ENCODE measurements around the gene ALG14. TPM values are rescaled to one million over a fixed set of nuclear protein-coding genes. Genes with fewer than 3 reads are reported as not detected.

ALG14 gene
- total RNA-seq, 4 donors from 2014 or later = 1.5 to 4.6 (median 3.2) TPM

- H3K27me3 ChIP-seq = no peaks in the 10 kb centered on the region
- intact Hi-C loops (cut with DNase I) = no loop called here
- TF ChIP-seq POLR2A (IDR thresholded peaks at IDR 0.05) = no peak
- no peak for TF ChIP-seq CTCF (IDR thresholded peaks at IDR 0.05)
- no peaks in the 10 kb centered on the region for H3K36me3 ChIP-seq
- H3K27ac ChIP-seq = peak overlapping the region in 2 of 3 donors; percentile 40 to 48
- WGBS, 2 donors = 56 to 78% methylated on average over 2 of the region's 2 CpGs
- no peak overlapping the region for H3K4me3 ChIP-seq (replicated peaks in 1 of 3)
- peaks cover 5 to 25% of the 10 kb centered on the region in 2 donors for H3K4me1 ChIP-seq
- no peaks in the 10 kb centered on the region for H3K9me3 ChIP-seq
- no peak for DNase-seq
Observed at GRCh38 chr1:95013950-95014574, 58.7 kb downstream of the ALG14 start.

- Histone ChIP-seq H3K27ac (no peak overlapping the region), H3K4me1 (peaks cover 0 to 21% of the 10 kb centered on the region in 2 donors)
- intact Hi-C loops (cut with DNase I) = no loop called here
Observed at GRCh38 chr1:95012389-95012788, 60.4 kb downstream of the ALG14 start.

GRCh38 chr1:95010158-95010557, 62.6 kb downstream of the ALG14 start:
- Histone ChIP-seq H3K27ac (no peak overlapping the region), H3K27me3 (no peaks in the 10 kb centered on the region), H3K36me3 (no peaks in the 10 kb centered on the region), H3K9me3 (no peaks in the 10 kb centered on the region), H3K4me1 (peaks cover 0 to 21% of the 10 kb centered on the region in 2 donors), H3K4me3 (replicated peaks in 1 of 3) (no peak overlapping the region)
- intact Hi-C loops (cut with DNase I) = no loop called here
- no peak for DNase-seq
- no peak for TF ChIP-seq POLR2A (IDR thresholded peaks at IDR 0.05)
- TF ChIP-seq CTCF (IDR thresholded peaks at IDR 0.05) = no peak

More at GRCh38 chr1:95012389-95012788, 60.4 kb downstream of the ALG14 start:
- TF ChIP-seq CTCF (IDR thresholded peaks at IDR 0.05) (no peak), POLR2A (IDR thresholded peaks at IDR 0.05) (no peak)
- Histone ChIP-seq H3K9me3 (no peaks in the 10 kb centered on the region), H3K27me3 (no peaks in the 10 kb centered on the region), H3K36me3 (no peaks in the 10 kb centered on the region), H3K4me3 (replicated peaks in 1 of 3) (no peak overlapping the region)
- no peak for DNase-seq
- WGBS, 2 donors = 92 to 95% methylated on average over 3 of the region's 3 CpGs

GRCh38 chr1:95007687-95008086, 65.1 kb downstream of the ALG14 start:
- H3K36me3 ChIP-seq = no peaks in the 10 kb centered on the region
- intact Hi-C loops (cut with DNase I) = no loop called here
- no peaks in the 10 kb centered on the region for H3K27me3 ChIP-seq
- no peak overlapping the region for H3K4me3 ChIP-seq (replicated peaks in 1 of 3)
- peaks cover 8 to 16% of the 10 kb centered on the region in 2 donors for H3K4me1 ChIP-seq
- H3K27ac ChIP-seq = no peak overlapping the region
- H3K9me3 ChIP-seq = no peaks in the 10 kb centered on the region
- no peak for TF ChIP-seq POLR2A (IDR thresholded peaks at IDR 0.05)
- TF ChIP-seq CTCF (IDR thresholded peaks at IDR 0.05) = no peak
- no peak for DNase-seq

GRCh38 chr1:95006681-95007080, 66.1 kb downstream of the ALG14 start:
- Histone ChIP-seq H3K27ac (no peak overlapping the region), H3K4me1 (peaks cover 16 to 26% of the 10 kb centered on the region in 2 donors), H3K36me3 (no peaks in the 10 kb centered on the region), H3K27me3 (no peaks in the 10 kb centered on the region), H3K4me3 (replicated peaks in 1 of 3) (no peak overlapping the region), H3K9me3 (no peaks in the 10 kb centered on the region)
- no peak for DNase-seq
- intact Hi-C loops (cut with DNase I) = no loop called here
- TF ChIP-seq POLR2A (IDR thresholded peaks at IDR 0.05) = no peak
- no peak for TF ChIP-seq CTCF (IDR thresholded peaks at IDR 0.05)
- WGBS, 2 donors = 87 to 91% methylated on average over 4 of the region's 4 CpGs

Data from thyroid gland (tissue), 4 donors.